Measurements from ENCODE around the gene MAPK10.

The MAPK10 gene

DNA sequence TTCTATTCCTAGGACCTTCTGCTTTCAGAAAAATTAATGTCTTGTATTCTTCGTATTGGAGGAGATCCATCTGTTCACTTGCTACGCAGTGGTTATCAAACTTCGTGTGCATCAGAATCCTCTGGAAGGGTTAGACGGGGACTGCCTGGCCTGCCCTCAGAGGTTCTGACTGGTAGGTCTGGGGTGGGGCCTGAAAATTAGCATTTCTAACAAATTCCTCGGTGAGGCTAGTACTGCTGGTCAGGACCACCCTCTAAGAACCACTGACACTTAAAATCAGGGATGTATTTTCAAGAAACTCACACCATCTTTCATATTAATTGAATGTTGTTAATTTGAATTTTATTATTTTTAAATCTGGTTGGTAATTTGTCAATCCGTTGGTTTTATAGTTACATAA lies 63.0 kb downstream of the MAPK10 start:
- Histone ChIP-seq H3K4me2 (ENCODE audit: low read length) (no peak overlapping the region), H3K36me3 (ENCODE audit: control insufficient read depth, insufficient read depth, low read length) (no peaks in the 10 kb centered on the region), H3K4me3 (ENCODE audit: low read depth, low read length) (no peak overlapping the region), H3K79me2 (no peaks in the 10 kb centered on the region), H2AFZ (no peak overlapping the region), H3K9ac (no peak overlapping the region), H3K27ac (no peak overlapping the region), H3K9me3 (ENCODE audit: control insufficient read depth, low read length) (no peaks in the 10 kb centered on the region), H3K27me3 (ENCODE audit: control insufficient read depth, insufficient read depth, low read length) (no peaks in the 10 kb centered on the region), H3K4me1 (no peaks in the 10 kb centered on the region)
- TF ChIP-seq, protein P1, sequence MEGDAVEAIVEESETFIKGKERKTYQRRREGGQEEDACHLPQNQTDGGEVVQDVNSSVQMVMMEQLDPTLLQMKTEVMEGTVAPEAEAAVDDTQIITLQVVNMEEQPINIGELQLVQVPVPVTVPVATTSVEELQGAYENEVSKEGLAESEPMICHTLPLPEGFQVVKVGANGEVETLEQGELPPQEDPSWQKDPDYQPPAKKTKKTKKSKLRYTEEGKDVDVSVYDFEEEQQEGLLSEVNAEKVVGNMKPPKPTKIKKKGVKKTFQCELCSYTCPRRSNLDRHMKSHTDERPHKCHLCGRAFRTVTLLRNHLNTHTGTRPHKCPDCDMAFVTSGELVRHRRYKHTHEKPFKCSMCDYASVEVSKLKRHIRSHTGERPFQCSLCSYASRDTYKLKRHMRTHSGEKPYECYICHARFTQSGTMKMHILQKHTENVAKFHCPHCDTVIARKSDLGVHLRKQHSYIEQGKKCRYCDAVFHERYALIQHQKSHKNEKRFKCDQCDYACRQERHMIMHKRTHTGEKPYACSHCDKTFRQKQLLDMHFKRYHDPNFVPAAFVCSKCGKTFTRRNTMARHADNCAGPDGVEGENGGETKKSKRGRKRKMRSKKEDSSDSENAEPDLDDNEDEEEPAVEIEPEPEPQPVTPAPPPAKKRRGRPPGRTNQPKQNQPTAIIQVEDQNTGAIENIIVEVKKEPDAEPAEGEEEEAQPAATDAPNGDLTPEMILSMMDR (IDR thresholded peaks at IDR 0.05) = no peak

DNA sequence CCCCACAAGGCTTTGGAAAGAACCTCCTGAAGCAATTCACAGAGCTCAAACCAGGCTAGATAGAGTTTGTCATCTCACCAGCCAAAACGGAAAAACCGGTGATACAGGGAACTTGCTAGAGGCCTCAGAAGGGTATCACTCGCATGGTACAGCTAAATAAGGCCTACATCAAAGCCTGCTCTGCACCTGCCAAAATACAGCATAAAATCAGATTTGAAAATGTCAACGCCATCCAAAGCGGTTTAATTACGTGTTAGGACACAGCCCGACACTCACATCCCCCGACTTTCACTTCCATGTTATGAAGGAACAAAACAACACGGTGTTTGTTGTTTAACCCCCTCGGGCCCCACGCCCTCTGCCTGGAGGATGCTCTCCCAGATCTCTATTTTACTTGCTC lies 65.0 kb downstream of the MAPK10 start:
- no peak overlapping the region for H3K9ac ChIP-seq
- TF ChIP-seq, protein P1 (IDR thresholded peaks at IDR 0.05) = no peak
- no peaks in the 10 kb centered on the region for H3K9me3 ChIP-seq (ENCODE audit: control insufficient read depth, low read length)
- H2AFZ ChIP-seq = no peak overlapping the region
- no peaks in the 10 kb centered on the region for H3K27me3 ChIP-seq (ENCODE audit: control insufficient read depth, insufficient read depth, low read length)
- no peaks in the 10 kb centered on the region for H3K79me2 ChIP-seq
- H3K4me3 ChIP-seq (ENCODE audit: low read depth, low read length) = no peak overlapping the region
- H3K36me3 ChIP-seq (ENCODE audit: control insufficient read depth, insufficient read depth, low read length) = no peaks in the 10 kb centered on the region
- no peak overlapping the region for H3K4me2 ChIP-seq (ENCODE audit: low read length)
- no peak overlapping the region for H3K27ac ChIP-seq
- H3K4me1 ChIP-seq = no peaks in the 10 kb centered on the region

DNA sequence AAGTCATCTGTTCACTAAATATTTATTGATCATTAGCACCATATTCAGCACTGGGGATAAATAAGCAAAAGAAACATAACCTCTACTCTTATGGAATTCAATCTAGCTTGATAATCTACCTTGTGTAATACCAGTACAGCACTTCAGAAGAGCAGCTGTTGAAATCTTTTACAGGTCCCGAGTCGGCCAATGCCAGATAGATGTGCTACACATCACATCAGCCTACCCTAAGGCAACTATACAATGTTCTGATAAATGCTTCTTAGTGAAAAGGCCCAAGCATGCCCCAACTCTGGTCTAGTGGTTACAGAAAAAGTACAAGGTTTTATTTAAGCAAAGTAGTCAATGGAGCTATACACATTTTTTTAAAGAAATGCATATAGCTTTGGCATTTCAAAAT lies 68.7 kb downstream of the MAPK10 start:
- no peak overlapping the region for H3K4me3 ChIP-seq (ENCODE audit: low read depth, low read length)
- H2AFZ ChIP-seq = no peak overlapping the region
- H3K9ac ChIP-seq = no peak overlapping the region
- H3K36me3 ChIP-seq (ENCODE audit: control insufficient read depth, insufficient read depth, low read length) = no peaks in the 10 kb centered on the region
- no peaks in the 10 kb centered on the region for H3K27me3 ChIP-seq (ENCODE audit: control insufficient read depth, insufficient read depth, low read length)
- H3K4me2 ChIP-seq (ENCODE audit: low read length) = no peak overlapping the region
- H3K27ac ChIP-seq = no peak overlapping the region
- no peaks in the 10 kb centered on the region for H3K9me3 ChIP-seq (ENCODE audit: control insufficient read depth, low read length)
- H3K79me2 ChIP-seq = no peaks in the 10 kb centered on the region
- no peaks in the 10 kb centered on the region for H3K4me1 ChIP-seq
- TF ChIP-seq, protein P1 (IDR thresholded peaks at IDR 0.05) = no peak

DNA sequence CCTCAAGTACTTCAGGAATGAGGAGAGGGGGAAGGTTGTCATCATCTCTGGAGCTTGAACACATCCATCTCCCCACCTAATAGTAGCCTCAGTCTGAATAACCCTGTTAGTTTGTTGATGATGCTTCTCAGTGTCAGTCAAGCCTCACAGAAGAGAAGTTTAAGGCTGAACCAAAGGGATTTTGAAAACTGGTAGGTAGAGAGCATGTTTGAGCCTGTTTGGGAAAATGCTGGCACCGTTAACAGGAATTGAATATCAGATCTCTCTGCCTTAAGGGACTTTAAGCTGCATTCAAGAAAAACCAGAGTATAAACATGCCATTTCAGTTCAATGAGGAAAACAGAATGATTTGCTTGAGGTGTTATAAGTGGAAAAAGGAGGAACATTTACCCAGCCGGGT lies 73.1 kb downstream of the MAPK10 start:
- Histone ChIP-seq H3K9me3 (ENCODE audit: control insufficient read depth, low read length) (no peaks in the 10 kb centered on the region), H3K4me2 (ENCODE audit: low read length) (no peak overlapping the region), H3K27ac (no peak overlapping the region), H3K9ac (no peak overlapping the region), H3K4me3 (ENCODE audit: low read depth, low read length) (no peak overlapping the region), H2AFZ (no peak overlapping the region), H3K36me3 (ENCODE audit: control insufficient read depth, insufficient read depth, low read length) (no peaks in the 10 kb centered on the region), H3K79me2 (no peaks in the 10 kb centered on the region), H3K27me3 (ENCODE audit: control insufficient read depth, insufficient read depth, low read length) (no peaks in the 10 kb centered on the region), H3K4me1 (no peaks in the 10 kb centered on the region)
- TF ChIP-seq, protein P1 (IDR thresholded peaks at IDR 0.05) = no peak

DNA sequence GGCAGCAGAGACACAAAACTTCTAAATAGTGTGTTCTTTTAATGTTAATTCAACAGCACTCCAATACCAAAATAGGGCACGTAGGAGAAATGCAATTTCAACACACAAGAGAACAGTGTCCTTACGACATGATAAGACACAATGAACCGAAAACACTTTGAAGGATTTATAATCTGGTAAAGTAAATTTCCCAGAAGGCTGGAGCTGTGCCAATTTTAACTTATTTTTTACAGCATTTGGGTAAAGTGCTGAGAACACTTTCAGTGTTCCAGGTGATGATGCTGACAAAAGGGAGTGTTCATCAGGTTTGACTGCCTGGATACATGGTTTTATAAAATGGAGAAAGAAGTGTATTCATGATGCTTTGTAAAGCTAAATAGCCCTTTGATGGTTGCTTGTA lies 76.5 kb downstream of the MAPK10 start:
- Histone ChIP-seq H3K36me3 (ENCODE audit: control insufficient read depth, insufficient read depth, low read length) (no peaks in the 10 kb centered on the region), H3K27ac (no peak overlapping the region), H3K4me2 (ENCODE audit: low read length) (no peak overlapping the region), H2AFZ (no peak overlapping the region), H3K27me3 (ENCODE audit: control insufficient read depth, insufficient read depth, low read length) (no peaks in the 10 kb centered on the region), H3K4me1 (no peaks in the 10 kb centered on the region), H3K9me3 (ENCODE audit: control insufficient read depth, low read length) (no peaks in the 10 kb centered on the region), H3K79me2 (no peaks in the 10 kb centered on the region), H3K4me3 (ENCODE audit: low read depth, low read length) (no peak overlapping the region), H3K9ac (no peak overlapping the region)
- TF ChIP-seq, protein P1 (IDR thresholded peaks at IDR 0.05) = no peak
